CD4-positive, alpha-beta T cell treated with Interleukin-6 at 100 ng/mL for 8 hours (primary cell): ENCODE results near the gene CD300A.

Experiments
- DNase-seq: peaks from one replicate; pipeline ENCODE4 v3.0.0-alpha.2; 2020; ENCODE audit warnings: mixed read lengths, low spot score

CD300A gene

DNA sequence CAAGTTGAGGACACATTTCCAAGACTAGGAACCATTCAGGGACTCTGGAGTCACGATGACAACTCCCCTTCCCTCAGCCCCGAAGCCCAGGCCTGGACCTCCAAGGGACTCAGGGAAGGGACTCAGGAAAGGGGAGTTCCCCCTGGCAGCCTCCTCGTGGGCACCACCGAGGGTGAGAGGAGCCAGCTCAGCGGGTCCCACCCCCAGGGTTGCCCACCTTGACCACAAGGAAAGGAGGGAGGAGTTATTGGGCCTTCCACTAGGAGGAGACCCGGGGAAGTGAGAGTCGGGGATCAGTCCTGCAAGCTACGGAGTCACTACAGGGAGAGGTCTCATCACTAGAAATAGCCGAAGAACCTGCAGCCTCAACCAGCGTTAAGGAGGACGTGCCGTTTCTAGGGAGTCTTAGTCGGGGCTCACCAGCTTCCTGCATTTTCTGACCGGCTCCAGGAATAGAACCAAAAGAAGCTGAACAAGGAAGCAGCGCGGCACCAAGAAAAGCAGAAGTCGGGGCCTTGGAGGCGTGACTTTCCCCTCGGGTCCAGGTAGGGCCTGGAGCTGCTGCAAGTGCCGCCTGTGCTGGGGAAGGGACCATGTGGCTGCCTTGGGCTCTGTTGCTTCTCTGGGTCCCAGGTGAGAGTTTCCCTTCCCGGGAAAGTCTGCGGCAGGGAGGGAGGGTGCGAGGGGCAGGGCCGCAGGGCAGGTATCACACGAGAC is at the start of gene CD300A:
CD300A (plus strand) TSS at position 524 of the 717 bp plus-strand sequence; CDS start at position 594, 70 bp downstream.
- DNase-seq: peak; percentile 28

DNA sequence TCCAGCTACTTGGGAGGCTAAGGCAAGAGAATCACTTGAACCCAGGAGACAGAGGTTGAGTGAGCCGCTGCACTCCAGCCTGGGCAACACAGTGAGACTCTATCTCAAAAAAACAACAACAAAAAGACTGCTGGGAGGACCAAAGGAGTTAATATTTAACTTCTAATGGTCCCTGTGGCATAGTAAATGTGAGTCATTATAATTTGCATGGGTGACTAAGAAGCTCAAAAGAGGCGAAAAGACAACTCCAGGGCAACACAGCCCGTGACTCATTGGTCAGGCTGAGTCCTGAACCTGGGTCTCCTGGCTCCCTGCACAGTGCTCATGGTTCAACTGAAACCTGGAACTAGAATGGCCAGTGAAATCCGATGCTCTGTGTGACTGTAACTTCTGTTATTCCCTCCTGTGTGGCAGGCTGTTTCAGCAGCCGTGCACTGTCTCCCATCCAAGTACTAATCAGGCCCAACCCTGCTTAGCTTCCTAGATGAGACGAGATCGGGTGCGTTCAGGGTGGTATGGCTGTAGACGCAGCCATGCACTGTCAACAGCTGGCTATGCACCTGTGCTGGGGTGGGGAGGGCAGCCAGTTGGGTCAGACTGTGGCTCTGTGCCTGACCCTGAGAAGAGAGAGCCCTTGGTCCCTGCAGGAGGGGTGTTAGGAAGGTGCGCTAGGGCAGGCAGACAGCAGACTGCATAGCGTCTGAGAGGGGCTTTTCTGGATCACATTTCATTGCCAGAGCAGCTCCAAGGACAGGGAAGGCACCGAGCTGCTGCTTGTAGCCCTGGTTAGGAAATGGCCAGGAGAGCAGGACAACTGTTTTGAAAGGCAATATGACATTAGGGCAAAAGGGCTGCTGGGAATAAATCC is 49.0 kb upstream of the CD300A start:
- no peak for DNase-seq

DNA sequence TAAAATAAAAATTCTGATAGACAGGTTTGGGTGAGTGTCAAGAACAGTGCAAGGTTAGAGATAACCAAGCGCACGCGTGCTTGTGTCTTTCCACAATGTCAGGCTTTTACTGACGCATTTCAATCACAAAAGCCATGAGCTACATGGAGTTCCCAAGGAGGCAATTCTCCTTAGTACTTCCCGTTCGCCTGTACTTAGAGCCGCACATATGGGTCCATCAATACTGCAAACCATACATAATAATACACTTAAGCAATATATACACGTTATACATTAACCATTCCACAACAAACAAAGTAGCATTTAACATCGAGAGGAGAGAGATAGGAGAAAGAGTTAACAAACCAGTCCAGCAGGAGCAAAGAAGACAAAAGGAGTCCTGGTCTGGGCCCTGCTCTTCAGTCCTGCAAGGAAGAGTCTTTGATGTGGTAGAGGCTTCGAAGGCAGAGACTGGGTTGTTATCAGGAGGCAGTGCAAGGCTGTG is 46.5 kb upstream of the CD300A start:
- DNase-seq: no peak

DNA sequence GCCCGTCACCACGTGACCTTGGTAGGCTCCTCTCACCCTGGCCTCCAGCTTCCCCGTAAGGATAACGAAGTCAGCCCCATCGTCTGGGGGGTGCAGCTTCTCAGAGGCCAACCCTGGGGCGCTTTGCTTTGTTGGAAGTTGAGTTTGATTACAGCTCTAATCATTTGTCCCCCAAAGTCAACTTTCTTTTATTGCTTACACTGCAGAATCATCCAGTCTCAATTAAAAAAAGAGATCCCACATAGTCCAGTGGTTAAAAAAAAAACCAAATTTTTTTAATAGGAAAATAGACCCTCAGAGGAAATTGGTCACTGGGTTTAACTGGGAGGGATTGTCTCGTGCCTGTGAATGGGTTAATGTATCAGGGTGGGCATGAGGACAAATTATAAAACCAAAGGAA is 42.3 kb upstream of the CD300A start:
- no peak for DNase-seq

DNA sequence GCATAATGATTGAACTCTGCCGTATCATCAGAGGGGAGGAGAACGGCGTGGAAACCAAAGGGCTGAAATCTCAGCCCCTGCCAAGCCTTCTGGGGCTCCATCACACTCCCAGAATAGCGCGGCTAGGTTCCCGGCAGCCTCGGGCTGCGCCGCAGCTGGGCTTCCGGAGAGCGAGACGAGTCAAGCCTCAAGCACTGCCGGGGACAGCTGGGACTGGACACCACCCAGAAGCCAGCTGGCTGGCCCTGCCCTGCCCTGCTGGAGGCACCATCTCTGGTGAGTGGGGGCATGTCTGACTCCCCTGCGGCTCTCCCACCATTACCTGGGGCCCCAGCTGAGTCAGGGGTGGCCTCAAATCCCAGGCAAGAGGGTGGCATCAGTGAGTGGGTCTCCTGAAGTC is 41.8 kb upstream of the CD300A start:
- no peak for DNase-seq

DNA sequence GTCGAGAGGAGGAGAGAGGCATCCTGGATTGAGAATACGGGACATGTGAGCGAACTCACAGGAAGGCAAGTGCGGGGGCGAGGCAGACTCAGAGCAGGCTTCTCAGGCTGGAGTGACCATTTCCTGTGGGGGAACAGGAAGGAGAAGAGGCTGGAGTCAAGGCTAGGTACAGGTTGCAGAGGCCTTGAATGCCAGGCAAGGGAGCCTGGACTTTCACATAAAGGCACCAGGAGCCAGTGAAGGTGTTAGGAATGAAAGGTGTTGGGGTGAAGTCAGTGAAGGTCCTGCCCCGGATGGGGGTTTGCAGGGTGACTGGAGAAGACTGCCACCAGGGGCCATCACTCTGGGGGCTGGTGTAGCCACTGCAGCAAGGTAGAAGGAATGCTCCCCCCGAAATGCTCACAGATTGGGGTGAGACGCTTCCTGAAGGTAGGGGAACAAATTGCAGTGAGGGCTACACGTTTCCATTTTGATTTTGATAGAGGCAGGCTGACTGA is 39.8 kb upstream of the CD300A start:
- no peak for DNase-seq

DNA sequence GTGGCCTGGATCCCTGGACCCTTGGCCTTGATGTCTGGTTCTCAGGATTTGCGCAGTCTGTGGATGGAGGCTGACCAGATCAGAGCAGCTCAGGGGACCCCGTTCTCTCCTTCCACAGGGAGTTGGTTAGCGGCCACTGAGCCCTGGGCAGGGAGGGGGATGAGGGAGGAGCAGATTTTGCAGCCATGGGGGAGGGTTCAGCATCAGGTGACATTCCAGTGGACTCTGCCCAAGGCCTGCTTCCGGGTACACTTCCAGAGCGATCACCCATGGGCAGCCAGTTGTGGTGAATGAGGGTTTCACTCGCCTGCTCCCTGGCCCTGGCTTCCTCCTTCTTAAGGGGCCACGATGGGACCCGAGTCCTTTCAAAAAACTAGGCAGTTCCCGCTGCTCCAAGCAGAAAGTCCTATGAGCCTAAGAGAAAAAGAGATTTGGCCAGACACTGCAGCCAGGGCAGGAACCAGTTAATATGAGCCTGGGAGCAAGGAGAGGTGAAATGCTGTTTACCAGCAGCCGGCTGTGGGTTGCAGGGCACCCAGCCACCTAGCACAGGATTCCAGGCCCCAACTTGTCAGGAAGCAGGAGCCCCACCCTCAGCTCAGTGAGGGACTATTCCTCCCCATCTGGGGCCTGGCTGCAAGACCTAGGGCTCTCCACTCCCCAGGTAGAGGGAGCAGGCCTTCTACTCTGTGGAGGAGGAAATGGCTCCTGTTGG is 39.2 kb upstream of the CD300A start:
- DNase-seq: no peak

DNA sequence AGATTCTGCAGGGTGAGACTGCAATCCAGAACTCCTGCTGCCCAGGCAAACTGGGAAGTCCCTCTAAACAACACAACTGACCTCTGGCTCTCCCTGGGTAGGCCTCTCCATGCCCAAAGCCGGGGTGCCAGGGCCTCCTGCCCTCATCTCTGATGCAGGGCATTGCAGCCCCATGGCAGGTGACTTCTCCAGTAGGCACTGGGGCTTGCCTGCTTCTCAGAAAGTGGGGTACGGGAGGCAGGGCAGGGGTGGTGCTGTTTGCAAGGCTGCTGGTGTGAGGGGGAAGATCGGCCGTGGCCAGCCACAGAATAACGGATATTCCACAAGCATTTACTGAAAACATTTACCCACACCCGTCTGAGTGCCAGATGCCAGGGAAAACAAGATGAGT is 38.7 kb upstream of the CD300A start:
- DNase-seq: no peak

DNA sequence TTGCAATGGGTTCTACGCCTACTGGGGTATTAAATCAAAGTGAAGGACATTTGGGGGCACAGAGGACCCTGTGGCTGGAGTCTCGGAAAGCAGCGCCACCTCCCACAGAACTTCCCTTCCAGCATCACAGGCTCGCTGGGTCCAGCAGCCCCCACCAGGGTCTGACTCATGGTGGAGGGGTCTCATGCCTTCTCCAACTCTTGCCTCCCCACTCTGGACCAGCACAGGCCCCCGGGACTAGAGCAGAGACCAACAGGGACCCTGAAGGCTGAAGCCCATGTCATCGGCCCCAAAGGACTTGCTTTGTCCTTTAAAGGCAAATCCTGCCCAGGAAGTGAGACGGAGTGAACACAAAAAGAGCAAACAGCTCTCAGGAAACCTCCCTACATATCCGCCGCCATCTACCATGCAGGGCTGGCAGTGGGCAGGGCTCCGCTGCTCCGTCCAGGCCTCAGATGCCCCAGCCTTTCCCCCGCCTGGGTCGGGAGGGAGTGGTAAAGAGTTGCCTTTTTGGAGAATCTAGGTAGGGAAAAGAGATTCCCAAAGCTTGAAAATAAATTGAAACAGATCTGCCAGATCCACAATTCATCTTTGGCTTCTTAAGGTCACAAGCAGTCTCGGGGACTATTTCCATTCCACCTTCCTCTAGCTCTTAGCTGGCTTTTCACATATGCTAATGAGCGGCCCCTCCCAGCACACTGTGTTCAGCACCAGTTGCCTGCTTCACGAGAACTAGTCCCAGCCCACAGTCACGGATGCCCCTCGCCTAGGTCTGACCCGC is 36.6 kb upstream of the CD300A start:
- DNase-seq: no peak

DNA sequence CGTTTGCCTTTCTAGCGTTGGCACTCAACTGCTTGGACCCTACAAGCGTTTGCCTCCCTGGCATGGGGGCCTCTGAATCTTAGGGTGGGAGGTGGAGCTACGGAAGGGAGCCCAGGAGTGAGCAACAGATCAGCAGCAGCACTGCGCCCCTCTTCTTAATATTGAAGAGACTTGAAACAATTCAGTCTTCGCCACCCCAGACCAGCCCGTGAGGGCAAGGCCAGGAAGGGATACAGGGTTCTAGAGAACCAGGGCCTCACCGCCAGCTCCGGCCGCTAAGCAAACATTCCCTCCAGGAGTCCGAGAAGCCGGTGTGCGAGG is 36.1 kb upstream of the CD300A start:
- DNase-seq: no peak

DNA sequence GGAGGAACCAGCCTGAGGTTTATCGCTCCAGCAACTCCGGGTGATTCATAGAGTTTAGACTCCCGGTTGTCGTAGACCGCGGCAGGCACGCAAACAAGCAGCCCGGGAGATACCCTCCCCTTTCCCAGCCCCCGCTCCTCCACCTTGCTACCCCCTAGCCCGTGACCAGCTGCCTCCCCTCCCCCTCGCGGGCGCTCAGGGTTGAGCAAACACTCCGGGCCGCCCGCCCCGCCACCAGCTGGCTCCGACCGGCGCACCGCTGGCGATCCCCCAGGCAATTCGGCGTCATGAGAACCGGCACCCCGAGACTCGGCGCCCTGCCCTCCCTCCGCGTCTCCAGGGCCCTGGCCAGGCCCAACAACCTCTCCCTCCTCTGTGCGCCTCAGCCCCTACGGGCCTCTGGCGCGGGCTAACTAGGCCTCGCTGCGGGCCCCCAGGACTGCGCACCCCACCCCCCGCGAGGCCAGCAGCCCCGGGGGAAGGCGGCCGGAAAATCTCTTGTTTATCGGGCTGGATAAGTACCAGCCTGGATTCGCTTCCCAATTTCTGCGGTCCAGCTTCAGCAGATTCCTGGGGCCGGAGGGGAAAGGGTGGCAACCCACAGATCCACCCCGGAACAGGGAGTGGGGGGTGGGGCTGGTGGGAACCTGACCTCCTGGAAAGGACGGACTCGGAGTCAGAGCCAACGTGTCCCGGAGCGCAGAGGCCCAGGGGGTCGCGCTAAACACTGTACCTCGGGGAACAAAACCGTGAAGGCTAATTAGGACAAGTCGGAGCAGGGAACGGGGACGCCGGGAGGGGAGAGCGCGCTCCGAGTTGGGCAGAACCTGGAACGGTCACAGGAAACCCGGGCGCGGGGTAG is 35.5 kb upstream of the CD300A start:
- no peak for DNase-seq

DNA sequence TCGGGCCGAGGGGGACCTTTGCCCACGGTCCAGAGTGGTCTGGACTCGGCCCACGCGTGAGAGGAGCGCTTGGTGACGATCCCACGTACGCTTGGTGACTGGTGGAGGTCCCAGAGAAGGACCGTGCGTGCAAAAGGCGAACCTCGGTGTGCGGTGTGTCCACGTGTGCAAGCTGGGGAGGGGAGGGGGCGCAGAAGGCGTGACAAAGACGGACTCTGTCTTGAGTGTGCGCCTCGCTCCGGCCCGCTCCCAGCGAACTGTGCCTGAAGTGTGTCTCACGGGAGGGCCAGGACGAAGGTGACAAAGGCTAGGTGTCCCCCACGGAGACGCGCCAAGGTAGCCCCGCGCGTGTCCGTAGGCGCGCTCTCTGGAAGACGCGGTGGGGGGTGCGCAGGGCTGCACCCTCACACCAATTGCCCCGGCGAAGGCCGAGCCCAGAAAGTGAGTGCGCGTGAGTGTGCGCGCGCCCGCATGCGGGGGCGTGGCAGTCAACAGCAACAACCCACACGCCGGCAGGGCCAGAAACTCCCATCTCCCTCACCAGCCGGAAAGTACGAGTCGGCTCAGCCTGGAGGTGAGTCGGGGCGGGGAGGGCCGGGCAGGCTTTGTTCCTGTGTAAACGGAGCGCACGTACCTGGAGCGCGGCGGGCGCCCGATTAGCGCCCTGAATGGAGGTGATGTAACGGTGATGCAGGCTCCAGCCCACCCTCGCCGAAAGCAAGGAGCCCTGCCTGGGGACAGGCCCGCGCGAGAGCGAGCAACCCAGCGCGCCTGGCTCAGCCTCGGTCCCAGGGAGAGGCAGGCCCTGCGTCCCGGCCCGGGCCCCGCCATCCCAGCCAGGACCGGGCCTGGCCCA is 34.6 kb upstream of the CD300A start, which contains the start of gene GPRC5C:
GPRC5C (plus strand) TSS at position 521 of the 856 bp plus-strand sequence. CDS start 7,689 bp downstream, outside the sequence.
- no peak for DNase-seq

DNA sequence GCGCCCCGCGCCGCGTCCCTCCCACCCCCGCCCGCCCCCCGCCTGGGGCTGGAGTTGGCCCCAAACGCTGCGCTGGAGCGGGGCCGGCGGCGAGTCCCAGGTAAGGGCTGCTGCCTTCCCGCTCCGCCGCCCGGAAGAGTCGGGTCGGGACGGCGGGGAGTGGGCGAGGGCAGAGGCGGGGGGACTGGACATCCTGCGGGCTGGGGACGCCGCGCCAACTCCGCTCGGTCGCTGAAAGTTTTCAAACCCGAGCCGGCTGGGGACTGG is 34.1 kb upstream of the CD300A start:
- no peak for DNase-seq

DNA sequence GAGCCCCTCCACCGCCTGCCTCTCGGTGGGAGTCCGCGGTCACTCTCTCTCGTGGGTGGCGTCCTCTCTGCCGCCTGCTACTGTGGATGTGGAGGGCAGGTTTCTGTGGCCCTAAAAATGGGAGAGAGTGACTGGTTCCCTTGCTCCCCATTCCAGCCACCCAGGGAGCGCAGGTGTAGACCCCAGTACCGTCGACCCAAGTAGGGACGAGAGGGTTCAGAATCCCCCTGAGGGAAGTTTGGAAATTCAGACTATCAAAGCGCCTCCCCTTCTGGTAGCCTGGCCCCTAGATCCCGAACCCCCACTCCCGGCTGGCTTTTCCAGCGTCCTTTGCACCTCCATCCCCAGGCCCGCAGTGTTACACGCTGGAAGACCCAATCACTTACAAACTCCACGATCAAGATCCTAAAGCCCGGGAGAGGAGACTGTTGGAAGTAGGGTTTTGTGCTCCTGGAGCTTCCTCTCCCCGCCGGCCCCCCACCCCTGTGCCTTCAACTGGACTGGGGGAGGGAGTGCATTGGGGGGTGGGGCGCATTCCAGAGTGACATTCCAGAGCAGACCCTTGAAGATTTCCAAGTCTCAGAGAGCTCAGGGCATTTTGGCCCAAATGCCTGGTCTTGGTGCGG is 33.6 kb upstream of the CD300A start:
- no peak for DNase-seq

DNA sequence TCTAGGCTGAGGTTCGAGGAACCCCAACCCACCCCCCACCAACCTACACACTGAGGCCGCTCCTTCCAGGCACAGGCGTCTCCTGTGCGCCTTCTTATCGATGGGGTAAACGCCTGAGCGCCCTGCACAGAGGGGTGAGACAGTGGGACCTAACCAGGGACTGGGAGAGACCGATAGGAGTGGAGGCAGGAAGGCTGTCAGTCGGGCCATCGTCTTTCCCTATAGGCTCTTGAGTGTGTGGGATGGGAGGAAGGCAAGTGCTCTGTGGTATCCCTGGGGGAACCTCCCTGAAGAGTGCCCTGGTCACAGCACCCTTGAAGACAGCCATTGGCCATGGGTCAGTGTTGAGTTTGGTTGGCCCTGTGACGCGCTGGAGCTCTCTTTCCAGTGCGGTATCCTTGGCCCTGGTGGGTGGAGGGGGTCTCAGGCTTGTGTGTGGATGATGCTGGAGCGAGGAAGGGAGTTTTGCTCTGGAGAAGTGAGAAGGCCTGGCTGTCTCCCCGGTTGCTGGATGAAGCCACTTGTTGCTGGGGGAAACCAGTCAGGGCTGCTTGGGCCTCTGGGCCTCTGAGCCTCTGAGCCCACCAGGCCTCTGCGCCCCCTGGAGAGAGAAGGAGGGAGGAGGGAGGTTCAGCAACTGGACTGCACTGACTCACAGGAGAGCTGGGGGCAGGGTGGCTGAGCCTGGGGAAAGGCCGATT is 32.9 kb upstream of the CD300A start:
- no peak for DNase-seq

DNA sequence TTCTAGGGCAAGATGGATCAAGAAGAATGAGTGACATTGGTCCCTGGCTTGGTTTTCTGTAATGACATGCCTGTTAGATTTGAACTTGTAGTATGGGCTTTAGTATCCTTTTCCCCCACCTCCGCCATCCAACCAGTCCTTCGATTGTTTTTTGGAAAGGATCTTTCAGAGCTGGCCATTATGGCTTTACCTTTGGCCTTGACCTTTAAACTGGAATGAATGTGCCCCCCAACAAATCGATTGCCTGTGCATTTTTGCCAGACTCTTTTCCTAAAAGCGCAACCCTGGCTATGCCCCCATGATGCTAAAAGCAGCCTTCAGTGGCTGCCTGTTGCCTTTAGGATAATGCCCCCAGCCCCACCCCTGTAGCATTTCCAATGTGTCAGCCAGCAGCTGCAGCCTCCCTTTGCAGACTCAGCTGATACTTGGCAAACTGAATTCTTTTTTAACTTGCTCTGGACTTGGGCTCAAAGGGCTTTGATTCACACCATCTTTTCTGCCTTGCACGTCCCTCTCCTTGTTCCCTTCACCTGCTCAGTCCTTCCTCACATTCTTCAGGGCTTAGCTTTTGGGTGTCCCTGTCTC is 30.6 kb upstream of the CD300A start:
- DNase-seq: no peak

DNA sequence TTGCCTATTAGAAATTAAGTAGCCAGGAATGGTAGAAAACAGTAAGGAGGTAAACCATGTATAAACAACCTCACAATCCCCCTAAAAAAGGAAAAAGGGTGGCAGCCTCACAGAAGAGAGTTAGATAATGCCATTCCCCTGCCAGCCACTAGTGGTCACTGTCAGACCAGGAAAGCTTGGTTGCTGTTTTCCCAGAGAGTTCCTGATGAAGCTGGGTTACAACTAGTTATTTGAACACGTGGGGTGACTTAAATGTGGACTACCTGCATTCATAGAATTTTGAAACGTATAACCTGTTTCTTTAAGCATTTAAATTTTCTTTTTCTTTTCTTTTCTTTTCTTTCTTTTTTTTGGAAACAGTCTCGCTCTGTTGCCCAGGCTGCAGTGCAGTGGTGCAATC is 28.7 kb upstream of the CD300A start:
- no peak for DNase-seq
